Progenitor cell of endocrine pancreas (in vitro differentiated cells): ENCODE measurements around the gene IFITM10. TPM values are rescaled to one million over a fixed set of nuclear protein-coding genes. Genes with fewer than 3 reads are reported as not detected.

Source experiments
- DNase-seq: peaks from one replicate; pipeline ENCODE4 v3.0.0; 2021; ENCODE audit warnings: low spot score; ENCODE audit not compliant: unreplicated experiment
- H3K27ac Mint-ChIP-seq: 2 replicates; pipeline ENCODE4 v1.8.0; 2021; ENCODE audit warnings: mild to moderate bottlenecking, moderate library complexity, mixed read lengths
- H3K27me3 Mint-ChIP-seq: 2 replicates; pipeline ENCODE4 v1.8.0; 2021; ENCODE audit warnings: mixed read lengths
- H3K36me3 Mint-ChIP-seq: 2 replicates; pipeline ENCODE4 v1.8.0; 2022; ENCODE audit warnings: mixed read lengths; ENCODE audit not compliant: insufficient read depth
- H3K4me1 Mint-ChIP-seq: 2 replicates; pipeline ENCODE4 v1.8.0; 2021; ENCODE audit warnings: low read depth, mixed read lengths
- H3K4me3 Mint-ChIP-seq: 2 replicates; pipeline ENCODE4 v1.8.0; 2021; ENCODE audit warnings: low read depth, mild to moderate bottlenecking, moderate library complexity, mixed read lengths
- H3K9me3 Mint-ChIP-seq: 2 replicates; pipeline ENCODE4 v1.8.0; 2021; ENCODE audit warnings: low read depth, mixed read lengths
- CTCF ChIP-seq: fragments of 200-600 bp; sonication (generic); IDR thresholded peaks from one replicate; pipeline ENCODE4 v1.5.0; 2021; ENCODE audit warnings: antibody characterized with exemption, mild to moderate bottlenecking; ENCODE audit not compliant: unreplicated experiment
- total RNA-seq: library from RNA; stranded (reverse); gene quantifications from 2 replicates; pipeline ENCODE4 v1.2.1, GENCODE V29; 2021

The IFITM10 gene
- total RNA-seq, 1 donor from 2014 or later: 1.2 TPM

- no peak overlapping the region for H3K27ac Mint-ChIP-seq
- H3K9me3 Mint-ChIP-seq: no peaks in the 10 kb centered on the region
- no peak for TF ChIP-seq CTCF
- no peaks in the 10 kb centered on the region for H3K27me3 Mint-ChIP-seq
- H3K4me1 Mint-ChIP-seq: peaks cover 3% of the 10 kb centered on the region
- no peaks in the 10 kb centered on the region for H3K36me3 Mint-ChIP-seq
- no peak for DNase-seq
- H3K4me3 Mint-ChIP-seq: peak overlapping the region; percentile 68
Measured at GRCh38 chr11:1763336-1763795, 13.0 kb upstream of the IFITM10 start.

GRCh38 chr11:1762537-1763302, 12.3 kb upstream of the IFITM10 start:
- peak overlapping the region; percentile 68 for H3K4me3 Mint-ChIP-seq
- no peaks in the 10 kb centered on the region for H3K36me3 Mint-ChIP-seq
- H3K27me3 Mint-ChIP-seq: no peaks in the 10 kb centered on the region
- no peak for TF ChIP-seq CTCF
- no peak overlapping the region for H3K27ac Mint-ChIP-seq
- no peaks in the 10 kb centered on the region for H3K9me3 Mint-ChIP-seq
- H3K4me1 Mint-ChIP-seq: peaks cover 3% of the 10 kb centered on the region
- no peak for DNase-seq

GRCh38 chr11:1761857-1762536, 11.6 kb upstream of the IFITM10 start:
- no peak for DNase-seq
- Mint-ChIP-seq H3K4me3 (peak overlapping the region; percentile 68), H3K36me3 (no peaks in the 10 kb centered on the region), H3K27me3 (no peaks in the 10 kb centered on the region), H3K4me1 (peaks cover 3% of the 10 kb centered on the region), H3K27ac (no peak overlapping the region), H3K9me3 (no peaks in the 10 kb centered on the region)
- TF ChIP-seq CTCF: no peak

- Mint-ChIP-seq H3K27ac (no peak overlapping the region), H3K36me3 (no peaks in the 10 kb centered on the region), H3K4me1 (peaks cover 3% of the 10 kb centered on the region), H3K4me3 (no peak overlapping the region), H3K9me3 (no peaks in the 10 kb centered on the region), H3K27me3 (no peaks in the 10 kb centered on the region)
- DNase-seq: no peak
- TF ChIP-seq CTCF: no peak
Measured at GRCh38 chr11:1761110-1761856, 10.9 kb upstream of the IFITM10 start.
